Mucosa of gallbladder (tissue), 1 donor: ENCODE measurements around the gene PIGN. TPM values are rescaled to one million over a fixed set of nuclear protein-coding genes. Genes with fewer than 3 reads are reported as not detected.

Experiments
- DNase-seq: peaks from one replicate; pipeline ENCODE4 v3.0.0-alpha.2; 2020; ENCODE audit warnings: low spot score
- total RNA-seq: library from RNA; stranded (reverse); gene quantifications from one replicate; pipeline ENCODE4 v1.2.1, GENCODE V29; 2021
- donor health status: DM: no; HTN: no; CAD: no.

The PIGN gene
- total RNA-seq, 1 donor from 2014 or later = 24.2 TPM

DNA sequence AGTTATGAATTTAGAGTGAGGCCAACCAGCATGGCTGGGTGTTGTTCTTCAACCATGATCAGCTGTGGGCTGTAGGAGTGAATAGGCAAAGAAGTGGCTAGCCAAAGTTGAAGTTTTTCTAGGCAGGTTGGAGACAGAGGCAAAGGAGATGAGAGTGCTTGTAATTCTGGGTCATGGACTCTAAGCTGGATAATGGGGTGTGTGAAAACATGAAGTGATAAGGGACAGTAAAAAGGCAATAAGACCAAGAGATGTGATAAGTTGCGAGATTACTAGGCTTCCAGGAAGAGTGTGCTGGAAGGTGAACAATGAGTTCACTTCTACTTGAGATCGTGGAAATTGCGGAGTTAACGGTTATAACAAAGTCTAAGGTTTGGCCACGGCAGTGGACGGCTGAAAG is 175.4 kb downstream of the PIGN start:
- DNase-seq = no peak

DNA sequence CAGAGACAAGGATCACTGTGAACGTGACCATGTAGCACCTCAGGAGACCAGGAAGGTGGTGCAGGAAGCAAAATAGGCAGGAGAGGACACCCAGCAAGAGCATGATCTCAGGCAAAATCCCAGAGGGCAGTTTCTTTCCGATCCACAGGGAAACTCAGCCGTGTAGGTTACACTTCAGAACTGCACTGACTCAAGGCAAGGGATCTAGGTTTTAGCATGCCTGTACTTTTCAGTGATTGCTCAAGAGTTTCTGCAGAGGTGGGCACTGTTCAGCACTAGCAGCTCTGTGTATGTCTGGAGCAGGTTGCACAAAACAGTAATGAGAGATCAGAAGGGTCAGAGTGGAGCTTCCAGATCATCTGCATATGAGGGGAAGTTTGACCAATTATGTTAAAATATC is 177.3 kb downstream of the PIGN start:
- DNase-seq = no peak

DNA sequence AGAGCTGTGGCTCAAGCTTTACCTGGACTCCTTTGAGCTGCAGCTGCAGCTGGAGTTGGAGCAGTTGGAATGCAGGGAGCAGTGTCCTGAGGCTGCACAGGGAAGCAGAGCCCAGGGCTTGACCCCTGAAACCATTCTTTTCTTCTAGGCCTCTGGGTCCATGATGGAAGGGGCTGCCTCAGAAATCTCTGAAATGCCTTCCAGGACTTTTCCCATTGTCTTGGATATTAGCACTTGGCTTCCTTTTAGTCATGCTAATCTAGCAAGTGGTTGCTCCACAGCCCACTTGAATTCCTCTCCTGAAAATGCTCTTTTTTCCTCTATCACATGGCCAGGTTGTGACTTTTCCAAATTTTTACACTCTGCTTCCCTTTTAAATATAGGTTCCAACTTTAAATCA is 185.5 kb downstream of the PIGN start:
- no peak for DNase-seq

GRCh38 chr18:61998957-61999356 is 187.9 kb downstream of the PIGN start:
- DNase-seq = no peak

DNA sequence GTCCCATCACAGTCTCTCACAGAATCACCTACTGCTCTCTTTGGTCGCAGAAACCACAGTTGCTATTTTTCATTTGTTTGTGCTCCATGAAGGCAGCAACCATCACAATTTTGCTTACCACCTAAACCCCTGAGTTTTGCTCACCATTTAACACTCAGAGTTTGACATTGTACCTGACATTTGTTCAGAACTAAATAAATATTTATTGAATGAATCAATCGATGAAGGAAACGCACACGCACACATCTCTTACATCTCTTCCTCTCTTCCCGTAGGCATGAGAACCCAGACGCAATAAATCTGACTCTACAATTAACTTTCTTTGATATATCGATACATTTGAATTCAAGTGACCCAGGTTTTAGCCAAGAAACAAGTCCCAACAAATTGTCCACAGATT is 188.5 kb downstream of the PIGN start:
- DNase-seq = no peak

GRCh38 chr18:61995618-61996017 is 191.2 kb downstream of the PIGN start:
- no peak for DNase-seq

DNA sequence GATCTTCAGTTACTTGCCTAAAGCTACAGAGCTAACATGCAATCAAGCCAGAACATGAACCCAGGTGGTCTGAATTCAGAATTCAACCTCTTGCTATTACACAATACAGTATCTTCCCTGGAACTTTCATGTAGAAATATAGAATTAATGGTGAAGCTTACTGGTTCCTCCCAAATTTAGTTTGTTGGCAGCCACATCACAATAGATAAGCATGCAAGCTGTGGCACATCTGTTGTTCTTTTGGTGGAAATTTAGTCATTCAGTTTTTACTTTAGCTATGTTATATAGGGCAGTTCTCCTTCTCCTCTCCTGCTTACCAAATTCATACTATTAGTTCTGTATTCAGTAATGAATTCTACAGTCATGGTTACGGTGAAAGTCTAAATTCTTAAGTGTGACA is 193.0 kb downstream of the PIGN start:
- no peak for DNase-seq

- no peak for DNase-seq
These were observed 193.9 kb downstream of the PIGN start for GRCh38 chr18:61992923-61993322.

- DNase-seq = no peak
These were observed 194.6 kb downstream of the PIGN start for GRCh38 chr18:61992285-61992684.

GRCh38 chr18:61991836-61992235 is 195.0 kb downstream of the PIGN start:
- no peak for DNase-seq

DNA sequence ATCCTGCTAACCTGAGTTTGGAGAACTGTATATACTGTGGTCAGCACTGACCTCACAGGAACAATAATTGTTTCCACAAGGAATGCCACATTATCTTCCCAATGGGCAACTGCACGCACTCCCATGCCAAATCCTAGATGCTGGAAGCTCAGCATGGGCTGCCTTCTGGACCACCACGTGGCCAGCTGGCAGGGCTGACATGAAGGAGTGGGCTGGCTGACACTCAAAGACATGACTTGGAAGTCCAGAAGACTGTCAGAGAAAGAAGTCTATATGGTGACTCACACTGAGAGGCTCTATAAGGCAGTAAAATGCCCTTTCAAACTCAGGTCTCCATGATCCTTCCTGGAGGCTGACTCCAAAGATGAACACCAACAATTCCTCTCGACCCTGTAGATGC is 195.7 kb downstream of the PIGN start:
- no peak for DNase-seq

Other genes with a start within 250 kb of the PIGN start
- gene RELCH, start 199 bp upstream of the PIGN start, total RNA-seq = 31.0 TPM
- gene TNFRSF11A, start 138.3 kb upstream of the PIGN start, total RNA-seq = 38.9 TPM